OCI-LY3 (cell line): ENCODE data around the gene NRXN2.

Experiments
- H2AFZ ChIP-seq: fragments of 200-600, 300-600 bp; shearing (Covaris generic); 2 replicates; pipeline ENCODE4 v1.6.0; 2014; ENCODE audit warnings: antibody characterized with exemption, low read depth, low read length
- H3K27ac ChIP-seq: fragments of 200-600, 300-600 bp; sonication (generic); 2 replicates; pipeline ENCODE4 v1.5.1; 2014; ENCODE audit warnings: mild to moderate bottlenecking, low read length, moderate library complexity, mixed read lengths
- H3K27me3 ChIP-seq: fragments of 200-600, 300-600 bp; sonication (generic); 2 replicates; pipeline ENCODE4 v1.6.1; 2014; ENCODE audit warnings: low read depth, low read length, mixed read lengths
- H3K36me3 ChIP-seq: fragments of 200-600, 300-600 bp; sonication (generic); replicated peaks from 2 replicates; pipeline ENCODE3; 2014; ENCODE audit warnings: low read depth, low read length, mixed read lengths
- H3K4me1 ChIP-seq: fragments of 300-600, 200-600 bp; sonication (generic); 2 replicates; pipeline ENCODE4 v1.6.1; 2014; ENCODE audit warnings: low read length, mixed read lengths
- H3K4me2 ChIP-seq: fragments of 200-600, 300-600 bp; sonication (generic); 2 replicates; pipeline ENCODE4 v1.6.1; 2014; ENCODE audit warnings: low read length, mixed read lengths
- H3K4me3 ChIP-seq: fragments of 300-600, 200-600 bp; sonication (generic); 2 replicates; pipeline ENCODE4 v1.5.1; 2014; ENCODE audit warnings: antibody characterized with exemption, mild to moderate bottlenecking, low read length, moderate library complexity
- H3K79me2 ChIP-seq: fragments of 300-600, 200-600 bp; shearing (Covaris generic); 2 replicates; pipeline ENCODE4 v1.6.1; 2014; ENCODE audit warnings: mild to moderate bottlenecking, low read length, mixed read lengths
- H3K9ac ChIP-seq: fragments of 300-600, 200-600 bp; shearing (Covaris generic); 2 replicates; pipeline ENCODE4 v1.6.0; 2014; ENCODE audit warnings: mild to moderate bottlenecking, low read length, moderate library complexity
- H3K9me3 ChIP-seq: fragments of 200-600, 300-600 bp; shearing (Covaris generic); 2 replicates; pipeline ENCODE4 v1.6.1; 2014; ENCODE audit warnings: low read length, mixed read lengths; ENCODE audit not compliant: insufficient read depth
- H4K20me1 ChIP-seq: fragments of 200-600, 300-600 bp; sonication (generic); 2 replicates; pipeline ENCODE4 v1.6.1; 2016; ENCODE audit warnings: low read length, mixed read lengths; ENCODE audit not compliant: insufficient read depth
- EZH2phosphoT487 ChIP-seq: fragments of 200-600 bp; shearing (Covaris generic); IDR thresholded peaks from 2 replicates; pipeline ENCODE4 v1.6.1; 2018; ENCODE audit warnings: antibody characterized with exemption, mixed run types, low read depth
- TF ChIP-seq, protein P1 (sequence below): fragments of 200-600, 300-600 bp; sonication (generic); IDR thresholded peaks from 2 replicates; pipeline ENCODE4 v1.5.1; 2014; ENCODE audit warnings: antibody characterized with exemption, low read length, low read depth

Gene NRXN2

DNA sequence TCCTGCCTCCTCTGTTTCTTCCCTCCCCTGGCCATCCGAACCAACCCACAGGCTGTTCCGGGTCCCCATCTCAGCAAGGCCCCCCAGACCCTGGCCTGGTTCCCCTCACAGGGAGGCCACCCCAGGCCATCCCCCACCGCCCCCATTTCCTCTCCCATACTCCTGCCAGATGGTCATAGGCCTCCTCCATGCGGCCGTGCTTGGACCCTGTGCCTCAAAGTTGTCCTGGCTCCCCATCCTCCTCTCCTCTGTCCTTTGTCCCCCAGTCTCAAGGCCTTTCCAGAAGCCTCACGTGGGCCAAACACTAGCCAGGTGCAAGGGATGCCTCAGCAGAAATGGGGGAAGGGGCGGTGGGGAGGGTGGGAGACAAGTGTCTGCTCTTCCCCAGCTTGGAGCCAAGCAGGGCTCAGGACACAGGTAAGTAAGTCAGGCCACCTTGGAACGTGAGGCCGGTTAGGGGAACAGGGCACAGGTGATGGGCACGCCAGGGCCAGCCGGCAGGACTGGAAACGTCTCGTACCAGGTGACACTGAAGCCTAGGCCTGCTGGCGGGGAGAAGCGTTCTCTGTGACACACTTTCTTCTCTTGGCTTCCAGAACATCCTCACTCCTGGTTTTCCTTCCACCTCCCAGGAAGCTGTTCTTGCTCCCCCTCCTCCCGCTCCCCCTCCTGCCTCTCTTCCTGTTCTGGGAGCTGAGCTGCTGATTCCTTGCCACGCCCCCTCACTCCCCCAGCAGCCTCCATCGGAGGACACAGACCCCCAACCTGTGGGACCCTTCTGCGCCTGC lies 163.5 kb downstream of the NRXN2 start:
- no peaks in the 10 kb centered on the region for H3K36me3 ChIP-seq
- H3K9me3 ChIP-seq = no peaks in the 10 kb centered on the region
- peaks cover 8% of the 10 kb centered on the region for H3K4me1 ChIP-seq
- no peak overlapping the region for H3K27ac ChIP-seq
- H4K20me1 ChIP-seq = no peaks in the 10 kb centered on the region
- H3K4me2 ChIP-seq = no peak overlapping the region
- no peaks in the 10 kb centered on the region for H3K79me2 ChIP-seq
- 0 out of 2 replicates have a peak, but pooled peaks cover 2% of the 10 kb centered on the region for H3K27me3 ChIP-seq
- H2AFZ ChIP-seq = no peak overlapping the region
- TF ChIP-seq, protein P1, sequence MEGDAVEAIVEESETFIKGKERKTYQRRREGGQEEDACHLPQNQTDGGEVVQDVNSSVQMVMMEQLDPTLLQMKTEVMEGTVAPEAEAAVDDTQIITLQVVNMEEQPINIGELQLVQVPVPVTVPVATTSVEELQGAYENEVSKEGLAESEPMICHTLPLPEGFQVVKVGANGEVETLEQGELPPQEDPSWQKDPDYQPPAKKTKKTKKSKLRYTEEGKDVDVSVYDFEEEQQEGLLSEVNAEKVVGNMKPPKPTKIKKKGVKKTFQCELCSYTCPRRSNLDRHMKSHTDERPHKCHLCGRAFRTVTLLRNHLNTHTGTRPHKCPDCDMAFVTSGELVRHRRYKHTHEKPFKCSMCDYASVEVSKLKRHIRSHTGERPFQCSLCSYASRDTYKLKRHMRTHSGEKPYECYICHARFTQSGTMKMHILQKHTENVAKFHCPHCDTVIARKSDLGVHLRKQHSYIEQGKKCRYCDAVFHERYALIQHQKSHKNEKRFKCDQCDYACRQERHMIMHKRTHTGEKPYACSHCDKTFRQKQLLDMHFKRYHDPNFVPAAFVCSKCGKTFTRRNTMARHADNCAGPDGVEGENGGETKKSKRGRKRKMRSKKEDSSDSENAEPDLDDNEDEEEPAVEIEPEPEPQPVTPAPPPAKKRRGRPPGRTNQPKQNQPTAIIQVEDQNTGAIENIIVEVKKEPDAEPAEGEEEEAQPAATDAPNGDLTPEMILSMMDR = no peak
- TF ChIP-seq EZH2phosphoT487 = no peak
- H3K9ac ChIP-seq = no peak overlapping the region
- H3K4me3 ChIP-seq = no peak overlapping the region

GRCh38 chr11:64558869-64559268 lies 164.1 kb downstream of the NRXN2 start:
- Histone ChIP-seq H3K27me3 (0 out of 2 replicates have a peak, but pooled peaks cover 2% of the 10 kb centered on the region), H3K4me1 (peaks cover 11% of the 10 kb centered on the region), H2AFZ (no peak overlapping the region), H3K9me3 (no peaks in the 10 kb centered on the region), H3K9ac (no peak overlapping the region), H3K27ac (no peak overlapping the region), H3K79me2 (no peaks in the 10 kb centered on the region), H3K36me3 (no peaks in the 10 kb centered on the region), H3K4me2 (no peak overlapping the region), H3K4me3 (no peak overlapping the region), H4K20me1 (no peaks in the 10 kb centered on the region)
- TF ChIP-seq, protein P1 = no peak
- TF ChIP-seq EZH2phosphoT487 = no peak

DNA sequence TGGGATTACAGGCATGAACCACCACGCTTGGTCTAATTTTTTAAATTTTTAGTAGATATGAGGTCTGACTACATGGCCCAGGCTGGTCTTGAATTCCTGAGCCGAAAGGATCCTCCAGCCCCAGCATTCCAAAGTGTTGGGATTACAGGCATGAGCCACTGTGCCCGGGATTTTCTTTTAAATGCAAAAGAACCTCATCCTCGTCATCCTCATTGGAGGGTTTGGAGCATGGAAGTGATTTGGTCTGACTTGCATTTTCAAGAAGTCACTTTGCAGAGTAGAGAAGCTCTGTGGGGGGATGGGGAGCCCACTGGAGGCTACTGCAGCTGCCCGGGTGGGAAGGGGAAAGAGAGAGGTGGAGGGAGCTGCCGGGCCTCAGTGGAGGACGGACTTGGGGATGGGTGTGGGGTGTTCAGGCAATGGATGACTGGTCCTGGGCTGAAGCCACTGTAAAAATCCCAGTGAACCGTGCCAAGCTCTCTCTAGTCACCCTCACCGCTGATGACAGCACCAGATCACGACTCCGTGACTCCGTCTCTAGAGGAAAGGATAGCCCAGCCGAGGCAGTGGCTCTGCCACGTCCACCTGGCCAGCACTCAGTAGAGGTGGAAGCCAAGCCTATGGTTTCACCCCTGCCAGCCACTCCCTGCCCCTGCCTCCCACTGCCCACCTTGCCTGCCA lies 164.8 kb downstream of the NRXN2 start:
- H3K27ac ChIP-seq = no peak overlapping the region
- no peak overlapping the region for H3K9ac ChIP-seq
- no peaks in the 10 kb centered on the region for H3K9me3 ChIP-seq
- no peak overlapping the region for H2AFZ ChIP-seq
- H3K4me2 ChIP-seq = no peak overlapping the region
- no peaks in the 10 kb centered on the region for H3K36me3 ChIP-seq
- peaks cover 11% of the 10 kb centered on the region for H3K4me1 ChIP-seq
- H3K27me3 ChIP-seq = 0 out of 2 replicates have a peak, but pooled peaks cover 2% of the 10 kb centered on the region
- H3K79me2 ChIP-seq = no peaks in the 10 kb centered on the region
- no peak overlapping the region for H3K4me3 ChIP-seq
- H4K20me1 ChIP-seq = no peaks in the 10 kb centered on the region
- TF ChIP-seq EZH2phosphoT487 = no peak
- TF ChIP-seq, protein P1 = no peak

DNA sequence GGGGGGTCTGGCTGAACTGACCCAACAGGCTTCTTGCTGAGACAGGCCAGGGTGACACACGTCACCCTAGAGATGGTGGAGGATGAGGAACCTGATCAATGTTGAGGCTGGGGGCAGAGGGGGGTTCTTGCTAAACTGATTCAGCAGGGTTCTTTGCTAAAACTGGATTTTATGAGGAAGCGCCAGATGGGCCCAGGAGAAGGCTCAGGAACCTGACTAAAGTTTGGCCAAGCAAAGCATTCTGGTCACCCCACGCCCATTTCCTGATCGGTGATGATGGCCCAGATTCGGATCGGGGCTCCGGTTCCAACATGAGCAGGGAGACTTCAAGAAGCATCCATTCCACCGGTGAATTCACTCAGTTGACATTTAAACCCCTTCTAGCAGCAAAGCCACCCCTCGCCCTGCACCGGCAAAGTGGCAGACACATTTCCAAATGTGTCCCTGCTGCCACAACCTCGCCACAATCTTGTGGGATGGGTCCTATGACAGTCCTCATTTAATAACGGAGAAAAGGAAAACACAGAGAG lies 166.2 kb downstream of the NRXN2 start:
- Histone ChIP-seq H4K20me1 (no peaks in the 10 kb centered on the region), H3K4me1 (peaks cover 11% of the 10 kb centered on the region), H3K27ac (no peak overlapping the region), H3K79me2 (no peaks in the 10 kb centered on the region), H3K9ac (no peak overlapping the region), H3K36me3 (no peaks in the 10 kb centered on the region), H3K4me2 (no peak overlapping the region), H3K9me3 (no peaks in the 10 kb centered on the region), H3K27me3 (0 out of 2 replicates have a peak, but pooled peaks cover 2% of the 10 kb centered on the region), H3K4me3 (no peak overlapping the region), H2AFZ (no peak overlapping the region)
- no peak for TF ChIP-seq EZH2phosphoT487
- TF ChIP-seq, protein P1 = no peak
